Medulla oblongata (tissue), 1 donor: Measurements from ENCODE around the gene HUNK.
A peak's percentile ranks its signal among the peaks of the same experiment; 100 is the strongest.
"Not testable (repeated sequence)": the region's sequence is repeated elsewhere in the genome, so short reads cannot be mapped to it uniquely, and the experiment has no call there.

Experiments
- DNase-seq: peaks from one replicate; pipeline ENCODE4 v3.0.0-alpha.2; 2015; ENCODE audit errors: extremely low spot score

HUNK gene

GRCh38 chr21:31999810-32000468 lies 127.1 kb downstream of the HUNK start:
- no peak for DNase-seq

- no peak for DNase-seq
These were observed 128.6 kb downstream of the HUNK start for GRCh38 chr21:32001390-32001789.

- DNase-seq = no peak
These were observed 130.6 kb downstream of the HUNK start for GRCh38 chr21:32003411-32003810.

- no peak for DNase-seq
These were observed 131.5 kb downstream of the HUNK start for GRCh38 chr21:32004291-32004690.

- DNase-seq = no peak
These were observed 134.6 kb downstream of the HUNK start for GRCh38 chr21:32007456-32007855.

- DNase-seq = no peak
These were observed 135.9 kb downstream of the HUNK start for GRCh38 chr21:32008714-32009113.

GRCh38 chr21:32009263-32009662 lies 136.4 kb downstream of the HUNK start:
- no peak for DNase-seq

DNA sequence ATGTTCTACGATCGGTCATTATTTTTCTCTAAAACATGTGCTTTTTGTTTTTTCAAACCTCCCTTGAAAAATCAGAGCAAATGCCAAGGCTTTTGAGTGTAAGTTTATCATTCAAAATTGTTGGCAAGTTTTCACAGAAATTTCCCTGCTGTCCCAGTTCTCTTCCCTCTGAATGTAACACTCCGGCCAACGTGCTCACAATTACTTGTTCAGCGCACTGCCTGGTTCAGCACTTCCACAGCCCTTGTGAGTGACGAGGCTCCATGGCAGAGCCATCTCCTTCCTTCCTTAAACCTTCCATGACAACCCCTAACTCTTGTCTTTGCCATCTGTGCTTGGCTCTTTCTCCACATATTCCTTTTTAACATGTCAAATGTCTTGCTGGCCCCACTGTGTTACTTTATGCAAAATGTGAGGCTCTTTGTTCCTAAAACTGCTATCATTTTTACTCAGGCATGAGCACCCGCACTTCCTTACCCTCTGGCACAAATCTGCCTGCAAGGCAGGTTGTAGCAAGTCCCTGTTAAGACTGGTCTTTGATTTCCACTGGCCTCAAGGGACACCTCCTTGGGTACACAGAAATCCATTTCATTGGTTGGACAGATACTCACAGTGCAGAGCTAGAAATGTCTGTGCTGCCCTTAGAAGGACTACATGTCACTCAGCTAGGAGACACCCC lies 142.8 kb downstream of the HUNK start:
- peak; percentile 11 for DNase-seq

DNA sequence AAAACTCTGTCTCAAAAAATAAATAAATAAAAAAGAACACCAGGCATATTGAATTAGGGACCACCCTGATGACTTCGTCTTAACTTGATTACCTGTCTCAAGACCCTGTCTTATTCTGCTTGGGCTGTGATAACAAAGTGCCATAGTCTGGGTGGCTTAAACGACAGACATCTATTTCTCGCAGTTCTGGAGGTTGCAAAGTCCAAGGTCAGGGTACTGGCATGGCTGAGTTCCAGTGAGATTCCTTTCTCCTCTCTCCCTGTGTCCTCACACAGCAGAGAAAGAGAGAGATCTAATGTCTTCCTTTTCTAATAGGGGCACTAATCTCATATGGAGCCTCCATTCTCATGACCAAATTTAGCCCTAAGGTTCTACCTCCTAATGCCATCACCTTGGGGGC lies 145.6 kb downstream of the HUNK start:
- DNase-seq = no peak

- DNase-seq = no peak
These were observed 147.7 kb downstream of the HUNK start for GRCh38 chr21:32020564-32020963.

DNA sequence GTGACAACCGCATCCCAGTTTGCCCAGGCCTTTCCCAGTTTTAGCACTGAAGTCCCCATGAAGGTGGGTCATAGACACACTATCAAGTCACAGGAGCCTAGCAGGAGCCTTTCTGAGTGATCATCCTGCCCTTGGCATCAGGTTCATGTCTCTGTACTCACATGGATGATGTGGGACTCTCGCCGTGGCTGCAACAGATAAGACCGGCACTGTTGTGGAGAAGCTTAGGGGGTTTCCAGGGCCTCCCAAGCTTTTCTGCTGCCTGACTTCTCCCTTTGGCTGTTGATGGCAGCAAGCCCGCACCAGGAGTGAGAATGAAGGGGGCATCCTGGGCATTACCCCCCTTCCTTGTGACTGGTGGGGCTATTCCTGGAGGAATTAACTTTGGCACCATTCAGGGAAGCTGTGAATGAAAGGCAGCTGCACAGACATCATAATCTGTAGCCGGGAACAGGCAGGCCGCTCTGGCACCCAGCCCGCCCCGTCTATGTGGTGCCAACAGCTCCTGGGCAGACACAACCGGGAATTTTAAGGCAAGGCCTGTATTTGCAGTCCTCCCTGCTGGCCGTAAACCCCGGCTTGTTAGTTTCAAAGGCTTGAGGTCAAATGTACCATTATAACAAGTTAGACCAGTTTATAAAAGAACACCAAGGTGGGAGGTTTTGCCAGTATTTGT lies 148.6 kb downstream of the HUNK start:
- DNase-seq = peak; percentile 27

- DNase-seq = peak; percentile 57
These were observed 149.3 kb downstream of the HUNK start for GRCh38 chr21:32022146-32022545.

GRCh38 chr21:32030146-32030652 lies 157.4 kb downstream of the HUNK start:
- DNase-seq = no peak

- no peak for DNase-seq
These were observed 162.0 kb downstream of the HUNK start for GRCh38 chr21:32034850-32035249.

- no peak for DNase-seq
These were observed 162.8 kb downstream of the HUNK start for GRCh38 chr21:32035617-32036016.

DNA sequence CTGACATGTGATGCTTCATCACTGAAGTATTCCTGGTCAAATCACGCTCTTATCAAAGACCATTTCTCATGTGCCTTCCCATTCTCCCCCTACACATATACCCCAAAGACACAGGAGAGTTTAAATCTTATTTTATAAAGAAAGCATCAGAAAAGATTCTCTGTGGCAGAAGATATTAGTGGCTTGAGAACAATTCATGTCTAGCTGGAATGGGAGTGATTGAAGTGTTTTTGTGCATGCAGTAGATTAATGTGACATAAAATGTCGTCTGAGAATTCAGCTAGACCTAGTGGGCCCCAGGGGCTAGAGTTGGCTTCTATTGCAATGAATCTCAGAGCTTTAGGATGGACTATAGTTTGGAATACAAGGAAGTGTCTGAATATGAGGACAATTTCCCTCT lies 163.9 kb downstream of the HUNK start:
- DNase-seq = no peak

DNA sequence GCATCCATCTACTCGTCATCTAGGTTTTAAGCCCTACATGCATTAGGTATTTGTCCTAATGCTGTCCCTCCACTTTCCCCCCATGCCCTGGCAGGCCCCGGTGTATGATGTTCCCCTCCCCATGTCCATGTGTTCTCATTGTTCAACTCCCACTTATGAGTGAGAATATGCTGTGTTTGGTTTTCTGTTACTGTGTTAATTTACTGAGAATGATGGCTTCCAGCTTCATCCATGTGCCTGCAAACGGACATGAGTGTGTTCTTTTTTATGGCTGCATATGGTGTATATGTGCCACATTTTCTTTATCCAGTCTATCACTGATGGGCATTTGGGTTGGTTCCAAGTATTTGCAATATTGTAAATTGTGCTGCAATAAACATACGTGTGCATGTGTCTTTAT lies 165.9 kb downstream of the HUNK start:
- DNase-seq = not testable (repeated sequence)

- no peak for DNase-seq
These were observed 170.6 kb downstream of the HUNK start for GRCh38 chr21:32043458-32043857.

DNA sequence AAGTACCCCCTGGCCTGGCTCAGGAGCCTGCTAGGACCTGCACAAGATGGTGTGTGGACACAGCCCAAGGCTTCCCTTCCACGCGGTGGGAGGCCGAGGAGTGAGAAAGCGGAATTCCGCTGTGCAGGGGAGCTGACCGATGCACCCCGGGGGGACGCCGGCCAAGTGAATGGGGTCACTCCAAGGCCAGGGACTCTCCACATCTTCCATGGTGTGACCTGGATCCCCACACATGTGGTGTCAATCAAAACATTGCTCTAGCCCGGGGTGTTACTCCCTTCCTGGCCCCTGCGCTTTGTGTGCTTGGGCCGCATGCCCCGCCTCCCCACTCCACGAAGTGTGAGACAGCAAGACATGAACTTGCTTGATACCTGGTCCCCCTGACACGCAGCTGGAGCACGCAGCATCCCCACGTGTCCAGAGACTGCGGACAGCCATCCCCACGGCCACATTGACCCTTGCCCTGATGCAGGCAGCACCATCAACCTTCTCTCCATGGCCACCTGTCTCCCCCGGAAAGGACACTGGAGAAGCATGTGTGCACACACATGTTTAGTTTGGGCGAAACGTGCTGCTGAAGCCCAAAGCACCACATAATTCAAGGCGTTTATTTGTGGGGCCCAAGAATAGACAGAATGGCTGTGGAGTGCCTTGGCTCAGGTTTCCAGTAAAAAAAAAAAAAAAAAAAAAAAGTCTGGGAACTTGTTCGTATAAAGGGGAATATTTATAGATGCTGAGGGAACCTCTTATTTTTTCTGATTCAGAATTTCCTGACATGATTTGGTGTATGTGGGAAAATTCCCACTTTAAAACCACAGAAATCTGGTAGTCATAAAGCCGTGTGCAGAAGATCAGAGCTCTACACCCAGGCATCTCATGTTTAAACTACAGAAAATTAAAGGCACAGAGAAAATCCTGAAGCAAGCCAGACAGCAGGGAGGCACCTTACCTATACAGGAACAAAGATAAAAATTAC lies 171.7 kb downstream of the HUNK start:
- no peak for DNase-seq

- no peak for DNase-seq
These were observed 173.4 kb downstream of the HUNK start for GRCh38 chr21:32046191-32046590.

DNA sequence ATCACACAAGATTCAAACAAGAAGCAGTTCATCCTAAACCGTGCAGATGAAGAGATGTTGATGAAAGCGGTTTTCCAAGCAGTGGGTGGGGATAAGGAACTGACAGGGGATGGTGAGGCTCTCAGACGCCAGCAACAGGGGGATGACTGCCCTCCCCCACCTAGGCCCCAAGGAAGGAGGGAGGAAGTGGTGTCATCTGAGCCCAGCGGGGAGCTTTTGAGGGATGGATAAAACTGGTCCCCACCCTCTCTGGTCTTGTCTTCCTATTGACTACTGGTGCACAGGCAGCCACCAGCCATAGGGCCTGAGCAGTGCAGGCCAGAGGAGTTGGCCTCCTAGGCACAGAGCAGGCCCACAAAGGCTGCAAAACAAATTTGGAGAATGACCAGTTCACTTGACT lies 175.5 kb downstream of the HUNK start:
- DNase-seq = no peak
